ENCODE data around the gene VIT.

Gene VIT

DNA sequence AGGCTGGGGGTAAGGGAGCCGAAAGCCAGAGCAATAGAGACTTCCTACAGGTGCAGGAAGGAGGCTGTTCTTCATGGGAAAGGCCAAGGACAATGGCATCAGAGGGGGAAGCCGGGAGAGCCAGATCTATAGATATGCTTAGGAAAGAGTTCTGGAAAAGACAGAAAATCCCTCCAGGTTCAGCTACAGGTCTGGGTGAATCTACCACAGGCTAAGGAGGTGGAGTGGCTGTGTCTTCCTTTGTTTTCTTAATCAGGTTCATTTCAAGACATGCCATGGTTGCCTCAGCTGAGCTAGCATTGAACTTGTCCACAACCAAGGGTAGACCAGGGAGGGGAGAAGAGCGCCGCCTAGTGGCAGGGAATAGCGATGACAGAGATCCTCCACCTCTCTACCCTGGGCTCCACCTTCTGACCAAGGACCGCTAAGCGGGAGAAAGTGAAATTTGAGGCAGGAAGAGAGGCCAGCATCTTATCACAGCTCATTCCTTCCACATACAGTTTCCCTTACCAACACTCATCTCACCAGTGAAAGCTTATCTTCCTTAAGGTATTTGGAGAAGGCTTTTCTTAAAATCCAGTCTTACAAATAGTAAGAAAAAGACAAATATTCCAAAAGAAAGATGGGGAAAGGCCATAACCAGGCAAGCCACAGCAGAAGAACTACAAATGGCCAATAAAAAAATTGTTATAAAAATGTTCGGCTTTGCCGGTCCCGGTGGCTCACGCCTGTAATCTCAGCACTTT is 74.2 kb downstream of the VIT start:
- DNase-seq = peak; percentile 84

DNA sequence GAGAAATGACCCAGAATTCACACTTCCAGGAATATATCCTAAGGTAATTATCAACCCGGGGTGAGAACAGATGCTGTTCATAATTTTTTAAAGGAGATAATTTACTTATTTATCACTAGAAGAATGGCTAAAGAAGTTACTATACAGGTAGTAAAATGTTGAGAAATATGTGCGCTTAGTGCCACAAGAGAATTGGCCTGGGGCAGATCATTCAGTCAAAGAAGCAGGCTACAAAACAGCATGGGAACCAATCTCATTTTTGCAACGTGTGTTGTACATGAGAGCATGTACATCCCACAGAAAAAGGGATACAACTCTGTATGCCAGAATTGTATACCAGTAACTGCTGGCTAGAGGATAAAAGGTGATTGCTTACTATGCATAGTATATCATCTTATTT is 75.2 kb downstream of the VIT start:
- no peak for DNase-seq

DNA sequence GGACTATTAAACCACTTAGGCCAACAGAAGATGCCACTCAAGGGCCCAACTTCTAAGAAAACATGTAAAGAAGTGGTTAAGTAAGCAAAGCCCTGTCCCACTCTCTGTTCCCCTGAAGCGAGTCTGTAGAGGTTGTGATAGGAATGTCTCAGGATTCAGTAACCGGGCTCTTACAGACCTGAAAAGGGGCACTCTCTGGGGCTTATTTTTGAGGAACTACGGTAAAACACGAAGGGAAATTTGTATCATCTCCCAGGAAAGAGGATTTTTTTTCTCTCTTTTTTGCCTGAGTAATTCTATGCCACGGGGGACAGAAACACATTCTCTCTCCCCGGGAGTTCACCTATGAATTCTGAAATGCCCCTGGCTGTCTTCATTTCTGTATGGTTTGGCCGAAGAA is 77.4 kb downstream of the VIT start:
- DNase-seq = no peak

DNA sequence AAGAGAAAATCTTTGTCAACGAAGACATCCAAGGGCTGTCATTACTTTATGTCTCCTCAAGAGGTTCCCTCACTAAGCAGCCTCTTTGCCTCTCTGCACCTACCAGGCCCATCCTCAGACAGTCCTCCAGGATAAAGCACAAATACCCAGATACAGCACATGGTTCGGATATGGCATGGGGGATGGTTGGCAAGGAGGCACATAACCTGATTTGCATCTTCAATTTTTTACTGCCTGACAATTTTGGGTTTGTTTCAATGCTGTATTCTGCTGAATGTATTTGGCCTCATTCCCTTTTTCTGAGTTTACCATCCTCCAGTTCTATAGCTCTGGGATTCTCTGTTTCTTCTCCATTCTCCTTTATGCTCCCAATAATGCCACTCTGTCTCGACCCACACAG is 78.8 kb downstream of the VIT start:
- DNase-seq = no peak

DNA sequence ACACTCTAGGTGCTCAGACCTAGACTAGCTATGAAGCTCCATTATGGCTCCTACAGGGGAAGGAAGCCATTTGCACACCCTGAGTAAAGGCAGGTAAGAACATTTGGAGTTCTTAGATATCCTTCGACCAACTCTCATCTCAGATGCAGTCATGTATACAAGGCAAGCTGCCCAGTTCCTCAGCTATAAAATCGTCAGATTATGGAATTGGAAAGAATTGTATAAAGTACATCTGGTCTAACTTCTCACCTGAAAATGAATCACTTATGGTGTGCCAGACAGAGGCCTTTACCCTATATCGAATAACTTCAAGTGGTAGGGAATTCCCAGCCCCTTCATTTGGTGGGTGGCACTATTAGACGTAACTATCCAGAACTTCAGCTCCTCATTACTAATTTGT is 79.3 kb downstream of the VIT start:
- DNase-seq = no peak

DNA sequence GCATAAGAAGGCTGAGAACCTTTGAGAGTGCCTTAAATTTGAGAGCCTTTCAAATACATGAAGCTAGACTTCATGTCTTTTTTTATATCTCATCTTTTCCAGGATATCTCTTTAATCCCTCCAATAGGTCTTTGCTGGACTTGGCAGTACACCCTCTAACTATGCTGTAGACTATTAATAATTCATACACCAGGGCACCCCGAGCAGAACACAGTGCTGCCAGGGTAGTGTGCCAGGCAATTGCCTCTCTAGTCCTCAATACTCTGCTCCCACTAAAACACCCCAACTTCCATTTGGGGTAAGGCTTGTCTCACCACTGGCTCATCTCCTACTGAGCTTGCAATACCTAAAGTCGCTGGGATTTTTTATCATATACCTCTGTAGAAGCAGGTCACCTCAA is 80.8 kb downstream of the VIT start:
- no peak for DNase-seq

DNA sequence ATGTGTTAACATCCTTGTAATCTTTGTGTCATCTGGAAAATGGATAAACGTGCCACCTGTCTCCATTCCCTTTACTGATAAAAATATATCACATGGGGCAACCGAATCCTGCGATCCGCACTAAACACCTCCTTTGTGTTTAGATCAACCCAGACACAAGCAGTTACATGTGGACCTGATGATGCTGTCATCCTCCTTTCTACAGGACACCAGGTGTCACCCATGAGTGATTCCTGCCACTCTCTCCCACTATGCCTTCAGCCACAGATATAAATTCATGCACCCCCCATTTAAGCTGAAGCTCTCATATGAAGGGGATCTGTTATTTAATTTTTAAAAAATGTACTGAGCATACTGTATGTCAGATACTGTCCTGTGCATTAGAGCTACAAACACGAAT is 81.3 kb downstream of the VIT start:
- no peak for DNase-seq

DNA sequence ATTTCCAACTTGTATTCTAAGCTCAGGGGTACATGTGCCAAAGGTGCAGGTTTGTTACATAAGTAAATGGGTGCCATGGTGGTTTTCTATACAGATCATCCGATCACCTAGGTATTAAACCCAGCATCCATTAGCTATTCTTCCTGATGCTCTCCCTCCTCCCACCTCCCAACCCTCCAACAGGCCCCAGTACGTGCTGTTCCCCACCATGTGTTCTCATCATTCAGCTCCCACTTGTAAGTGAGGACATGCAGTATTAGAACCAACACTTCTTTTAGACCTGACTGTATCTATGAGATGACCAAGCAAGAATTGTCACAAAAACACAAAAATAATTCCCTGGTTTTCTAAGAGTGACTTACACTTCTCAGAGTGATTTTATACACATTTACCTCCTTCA is 83.0 kb downstream of the VIT start:
- no peak for DNase-seq

DNA sequence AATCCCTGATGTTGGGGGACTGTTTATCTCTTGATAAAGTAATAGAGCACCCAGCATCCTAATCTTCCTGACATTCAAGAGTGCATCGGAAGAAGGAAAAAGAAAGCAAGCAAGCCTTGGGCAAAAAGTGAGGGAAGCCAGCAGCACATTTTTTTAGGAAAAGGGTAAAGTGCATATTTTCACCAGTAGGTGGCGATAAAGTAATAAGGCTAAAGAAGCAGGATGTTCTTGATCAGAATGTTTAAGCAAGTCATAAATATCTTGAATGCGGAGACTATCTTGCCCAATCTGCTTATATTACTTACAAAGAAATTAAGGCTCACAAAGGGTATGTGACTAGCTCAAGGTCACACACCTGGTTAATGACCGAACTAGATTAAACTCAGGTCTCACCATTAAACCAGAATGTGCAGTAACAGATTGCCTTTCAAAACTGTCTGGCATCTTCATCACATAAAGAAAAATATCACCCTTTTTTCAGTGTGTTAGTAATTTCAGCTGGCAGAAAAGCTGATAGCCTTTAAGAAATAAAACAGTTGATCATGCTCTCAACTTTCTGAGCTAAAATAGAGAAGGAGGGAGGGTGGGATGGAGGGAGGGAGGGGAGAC is 83.8 kb downstream of the VIT start:
- DNase-seq = no peak

DNA sequence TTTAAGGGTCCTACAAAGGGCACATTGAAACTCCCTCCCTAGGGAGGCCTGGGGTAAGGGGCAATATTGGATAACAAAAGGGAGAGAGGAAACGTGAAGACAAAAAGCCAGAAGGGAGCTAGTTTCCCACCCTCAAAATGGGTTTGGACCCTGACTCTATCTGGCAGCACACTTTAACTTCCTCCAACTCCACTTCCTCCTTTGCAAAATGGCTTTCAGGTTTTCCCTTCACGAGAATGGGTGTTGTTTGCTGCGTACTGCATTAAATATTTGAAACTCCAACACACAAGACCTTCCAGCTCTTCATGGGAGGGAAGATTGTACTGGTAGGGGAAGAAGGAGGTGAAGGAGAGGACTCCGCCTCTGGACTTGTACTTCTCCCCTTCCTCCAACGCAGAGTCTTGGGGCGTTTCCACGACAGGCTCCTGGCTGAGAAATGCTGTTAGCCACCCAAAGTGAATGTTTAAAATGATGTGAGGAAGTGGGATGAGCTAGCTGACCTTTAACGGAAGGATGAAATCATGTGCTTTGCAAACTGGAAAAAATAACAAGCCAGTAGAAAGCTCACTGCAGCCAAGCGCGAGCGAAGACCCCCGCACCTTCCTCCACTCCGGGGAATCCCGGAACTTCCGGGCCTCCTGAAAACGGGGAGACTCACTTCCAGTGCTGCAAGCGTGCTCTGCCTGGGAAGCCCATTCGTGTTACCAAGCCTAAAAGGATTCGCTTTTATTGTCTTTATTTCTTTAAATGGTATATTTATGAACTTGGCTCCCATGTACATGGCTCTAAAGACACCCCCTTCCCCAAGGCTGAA is 85.6 kb downstream of the VIT start:
- no peak for DNase-seq

DNA sequence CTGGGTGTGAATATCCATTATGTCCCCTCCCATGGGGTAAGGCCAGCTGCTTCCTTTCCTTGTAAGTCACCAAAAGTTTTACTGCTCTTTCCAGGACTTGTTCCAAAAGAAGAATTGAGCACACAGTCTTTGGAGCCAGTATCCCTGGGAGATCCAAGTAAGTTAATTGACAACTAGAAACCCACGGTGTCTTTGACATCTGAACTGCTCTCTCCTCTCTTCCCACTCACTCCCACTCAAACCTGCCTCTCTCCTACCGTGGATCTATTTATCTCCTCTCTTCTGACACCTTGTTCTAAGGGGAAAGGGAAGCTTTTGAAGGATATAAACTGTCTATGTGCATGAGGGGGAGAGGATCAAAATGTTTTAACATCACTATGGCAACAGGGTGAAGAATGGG is 86.7 kb downstream of the VIT start:
- no peak for DNase-seq

DNA sequence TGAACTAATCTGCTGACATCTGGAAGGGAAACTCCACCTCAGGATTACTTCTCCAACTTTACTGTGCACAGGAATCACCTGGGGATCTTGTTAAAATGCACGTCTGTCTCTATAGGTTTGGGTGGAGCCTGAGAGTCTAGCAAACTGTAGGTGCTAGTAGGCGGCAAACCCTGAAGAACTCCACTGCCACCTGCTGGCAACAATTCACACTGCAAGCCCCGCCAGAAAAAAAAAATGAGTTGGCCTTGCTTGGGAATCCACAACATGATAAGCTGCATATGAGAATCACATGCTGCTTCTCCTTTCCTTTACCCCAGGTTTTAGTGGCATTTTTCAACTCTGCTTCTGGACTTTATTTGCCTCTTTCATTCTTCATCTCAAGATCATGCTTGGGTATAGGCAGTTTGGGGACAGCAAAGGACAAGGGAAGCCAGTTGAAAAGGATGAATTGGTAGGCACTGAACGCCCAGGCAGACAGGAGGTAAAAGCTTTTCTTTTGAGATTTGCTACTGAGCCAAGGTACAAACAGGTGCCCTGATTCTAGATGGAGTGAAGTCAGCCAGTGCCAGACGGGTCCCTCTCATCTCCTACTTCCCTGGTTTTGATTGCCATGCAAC is 88.8 kb downstream of the VIT start:
- DNase-seq = peak; percentile 89

DNA sequence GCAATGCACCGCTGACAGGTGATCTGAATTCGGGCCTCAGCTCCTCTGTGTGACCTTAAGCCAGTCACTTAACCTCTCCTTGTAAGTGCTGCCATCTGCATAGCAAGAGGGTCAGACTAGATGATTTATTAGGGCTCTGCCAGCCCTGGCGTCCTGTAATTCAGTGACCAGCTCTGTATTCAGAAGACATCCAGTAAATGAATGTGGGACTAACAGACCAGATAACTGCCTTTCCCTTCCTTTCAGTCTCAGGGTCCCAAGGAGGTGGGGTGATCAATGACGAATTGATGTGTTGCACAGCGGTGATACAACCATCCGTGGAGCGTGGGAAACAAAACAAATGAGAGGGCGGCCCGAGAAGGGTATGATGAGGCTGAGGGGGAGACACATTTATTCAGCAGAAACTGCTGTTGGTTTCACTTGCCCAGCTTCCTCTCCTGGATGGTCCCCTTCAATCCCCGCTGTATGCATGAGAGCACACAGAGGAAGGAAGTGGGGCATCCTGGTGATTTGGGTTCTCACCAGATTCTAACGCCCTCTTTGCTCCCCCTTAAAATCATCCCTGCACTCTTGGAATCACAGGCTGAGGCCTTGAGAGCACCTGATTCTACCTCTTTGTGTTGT is 92.8 kb downstream of the VIT start:
- no peak for DNase-seq

DNA sequence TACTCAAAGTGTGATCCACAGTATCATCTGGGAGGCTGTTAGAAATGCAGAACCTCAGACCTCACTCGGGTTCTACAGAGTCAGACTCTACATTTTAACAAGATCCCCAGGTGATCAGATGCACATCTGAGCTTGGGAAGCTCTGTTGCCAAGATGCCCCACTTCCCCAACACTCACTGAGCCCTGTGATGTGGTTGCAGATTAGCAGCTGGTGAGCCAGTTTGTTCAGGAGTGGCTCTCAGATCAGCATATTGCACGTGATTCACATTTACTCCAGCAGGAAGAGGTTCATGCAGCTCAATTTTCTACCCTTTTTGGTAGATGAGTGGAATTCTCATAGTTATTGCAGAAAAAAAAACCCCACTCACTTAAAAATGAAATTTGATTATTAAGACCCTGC is 96.4 kb downstream of the VIT start:
- no peak for DNase-seq

DNA sequence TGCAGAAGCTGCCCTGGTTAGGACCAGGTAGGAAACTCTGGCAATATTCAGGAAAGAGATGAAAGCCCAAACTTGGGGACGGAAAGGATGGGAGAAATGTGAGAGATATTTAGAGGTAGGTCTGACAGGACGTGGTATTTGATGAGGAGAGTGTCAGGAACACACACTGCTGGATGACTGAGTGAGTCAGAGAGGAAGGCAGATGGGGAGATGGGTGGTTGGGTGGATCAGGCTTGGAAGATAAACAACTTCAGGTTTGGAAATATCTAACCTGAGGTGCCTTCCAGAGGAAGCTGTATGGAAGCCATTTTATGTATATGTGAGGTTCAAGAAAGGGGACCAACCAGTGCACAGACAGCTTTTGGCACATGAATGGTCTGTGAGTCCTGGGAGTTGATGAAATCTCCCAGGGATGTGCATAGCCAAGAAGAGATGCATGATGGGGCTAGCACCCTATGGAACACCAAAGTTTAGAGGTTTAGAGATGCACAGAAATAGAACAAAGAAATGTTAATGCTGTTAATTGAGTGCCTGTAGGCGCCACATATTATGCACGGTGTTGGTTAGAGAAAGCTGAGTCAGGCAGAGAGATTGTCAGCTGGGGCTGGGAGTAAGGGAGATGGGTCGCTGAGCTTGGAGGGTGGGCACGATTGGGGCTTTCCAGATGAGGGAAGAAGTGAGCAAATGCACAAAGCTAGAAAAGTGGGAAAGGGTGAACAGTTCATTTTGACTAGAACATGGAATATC is 101.0 kb downstream of the VIT start:
- DNase-seq = no peak

DNA sequence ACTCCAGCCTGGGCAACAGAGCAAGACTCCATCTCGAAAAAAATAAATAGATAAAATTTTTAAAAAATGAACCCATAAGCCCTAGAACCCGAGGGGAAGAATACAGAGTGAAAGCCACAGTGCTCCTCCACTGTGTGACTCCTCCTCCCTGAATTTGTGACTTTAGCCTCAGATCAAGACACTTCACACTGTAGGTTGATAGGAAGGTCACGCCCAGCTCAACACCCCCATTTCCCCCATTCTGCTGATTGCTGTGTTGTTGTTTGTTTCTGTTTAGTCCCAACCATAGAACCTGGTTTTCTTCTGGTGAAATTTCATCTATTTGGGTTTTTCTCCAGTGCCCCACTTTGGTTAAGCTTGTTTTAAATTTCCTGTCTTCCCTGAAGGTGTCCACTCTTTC is 102.2 kb downstream of the VIT start:
- DNase-seq = no peak

DNA sequence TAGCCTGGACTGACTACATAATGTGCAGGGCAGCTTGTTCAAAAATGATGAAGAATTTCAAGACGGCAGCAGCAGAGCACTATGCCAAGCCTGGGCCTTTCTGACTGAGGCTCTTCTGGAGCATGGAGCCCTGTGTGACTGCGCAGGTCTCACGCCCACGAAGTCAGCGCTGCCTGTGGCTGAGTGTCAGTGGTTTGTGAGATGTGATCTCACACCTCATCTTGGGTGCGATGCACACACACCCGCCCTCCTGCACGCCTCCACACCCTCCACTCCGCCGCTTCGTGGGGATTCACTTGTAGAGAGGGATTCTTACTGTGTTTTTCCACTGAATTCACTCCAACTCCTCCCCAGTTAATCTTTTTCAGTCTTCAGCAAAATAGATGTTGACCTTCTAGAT is 103.9 kb downstream of the VIT start:
- DNase-seq = no peak

DNA sequence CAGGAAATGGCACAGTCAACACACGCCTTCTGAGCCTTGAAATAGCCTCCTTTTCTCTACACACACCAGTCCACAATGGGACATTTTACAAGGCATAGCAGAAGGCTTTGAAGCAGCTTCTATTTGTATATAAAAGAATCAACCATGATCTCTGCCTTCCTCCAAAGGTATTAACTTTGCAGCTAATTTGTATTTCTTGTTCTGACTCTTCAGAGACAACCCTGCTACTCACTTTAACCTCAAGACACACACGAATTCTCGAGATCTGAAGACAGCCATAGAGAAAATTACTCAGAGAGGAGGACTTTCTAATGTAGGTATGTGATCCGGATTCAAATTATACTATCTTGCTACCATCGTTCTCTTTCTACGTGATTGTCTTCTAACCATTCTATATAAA is 104.6 kb downstream of the VIT start:
- no peak for DNase-seq

DNA sequence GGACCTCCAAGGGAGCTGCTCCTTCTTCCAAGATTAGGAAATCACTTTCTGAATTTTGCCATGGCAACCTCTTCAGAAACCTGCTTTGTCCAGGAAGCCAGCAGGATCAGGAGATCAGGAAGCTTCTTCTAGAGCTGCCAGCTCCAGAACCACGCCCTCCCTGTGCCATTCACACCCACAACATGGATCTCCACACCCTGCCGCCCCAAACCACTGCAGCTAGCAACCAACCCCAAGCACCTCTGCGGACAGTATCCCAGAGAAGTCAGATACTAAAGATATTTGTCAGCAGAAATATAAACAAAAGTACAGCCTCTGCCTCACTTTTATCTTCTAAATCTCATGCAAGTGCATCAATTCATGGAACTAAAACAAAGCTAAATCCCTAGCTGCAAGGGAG is 106.4 kb downstream of the VIT start:
- DNase-seq = no peak

DNA sequence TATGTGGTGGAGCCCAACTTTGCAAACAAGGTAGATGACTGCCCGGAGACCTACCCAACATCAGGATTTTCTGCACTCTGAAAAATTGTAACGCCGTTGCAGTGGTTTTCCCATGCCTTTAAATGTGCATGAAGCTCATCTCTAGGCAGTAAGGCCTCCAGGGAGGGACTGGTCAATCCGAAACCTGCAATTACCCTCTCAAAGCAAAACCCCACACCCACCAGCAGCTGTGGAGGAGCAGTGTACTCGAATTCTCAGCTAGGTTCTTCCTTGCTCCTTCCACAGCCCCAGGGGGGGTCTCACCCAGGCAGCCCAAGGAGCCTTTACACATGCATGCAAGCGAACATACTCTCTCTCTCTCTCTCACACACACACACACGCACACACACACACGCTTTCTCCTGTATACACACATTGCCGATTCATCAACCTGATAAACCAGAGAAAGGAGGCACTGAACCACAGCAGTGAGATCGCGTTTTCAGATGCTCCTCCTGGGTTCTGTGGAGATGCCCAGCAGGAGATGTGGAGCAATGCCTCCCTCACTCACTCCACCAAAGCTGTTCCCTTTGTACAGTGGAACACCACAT is 109.2 kb downstream of the VIT start:
- no peak for DNase-seq

DNA sequence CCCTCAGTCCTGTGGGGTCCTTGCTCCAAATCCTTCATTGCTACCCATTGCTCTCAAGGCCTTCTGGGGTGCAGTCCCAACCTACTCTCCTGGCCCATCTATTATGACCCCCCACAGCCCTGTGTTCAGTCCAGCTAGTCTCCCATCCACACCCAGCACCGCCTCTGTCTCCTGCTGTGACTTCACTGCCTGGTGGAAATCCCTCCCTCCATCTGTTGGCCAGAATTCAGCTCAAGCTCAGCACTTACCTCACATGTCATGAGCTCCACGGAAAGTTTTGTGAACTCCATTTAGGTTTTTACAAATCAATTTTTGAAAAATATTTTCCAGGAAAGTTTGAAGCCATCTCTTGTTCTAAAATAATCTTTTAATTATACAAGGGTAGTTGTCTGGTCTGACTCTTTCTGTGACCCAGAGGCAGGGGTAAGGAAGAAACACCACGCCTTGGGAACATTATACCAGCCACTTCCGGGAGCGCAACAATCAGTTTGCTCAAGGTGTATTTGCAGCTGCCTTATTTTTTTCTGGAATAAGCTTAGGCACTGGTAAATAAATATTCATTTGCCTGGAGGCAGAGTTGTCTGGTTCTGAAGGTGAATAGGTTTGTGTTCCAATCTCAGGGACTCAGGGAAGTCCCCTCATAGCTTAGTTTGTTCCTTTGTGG is 110.8 kb downstream of the VIT start:
- DNase-seq = no peak
